Upper lobe of left lung (tissue), 6 donors: ENCODE data around the gene GLI1. TPM values are rescaled to one million over a fixed set of nuclear protein-coding genes. Genes with fewer than 3 reads are reported as not detected.
"Not testable (repeated sequence)": the region's sequence is repeated elsewhere in the genome, so short reads cannot be mapped to it uniquely, and the experiment has no call there.

Experiments used
- ATAC-seq, 2 donors: fragments of 200-7000 bp; cut with Tn5 transposase; one replicate each; pipeline ENCODE4 v1.9.1; 2022; ENCODE audit warnings: mild to moderate bottlenecking in 2 of 2, moderate library complexity in 2 of 2; ENCODE audit not compliant: low FRiP score in 2 of 2
- DNase-seq, 2 donors: peaks; one replicate each; pipeline ENCODE4 v3.0.0-alpha.2; 2019 to 2020
- H3K27ac ChIP-seq, 4 donors: fragments of 200-600 bp; sonication (generic); one replicate each; pipeline ENCODE4 v1.5.1; 2016 to 2019
- H3K27me3 ChIP-seq, 4 donors: fragments of 200-600 bp; sonication (generic); one replicate each; pipeline ENCODE4 v1.5.1; 2017 to 2019
- H3K36me3 ChIP-seq, 4 donors: fragments of 200-600 bp; sonication (generic); one replicate each; pipeline ENCODE4 v1.5.1; 2016 to 2019
- H3K4me1 ChIP-seq, 4 donors: fragments of 200-600 bp; sonication (generic); one replicate each; pipeline ENCODE4 v1.5.1; 2018 to 2019
- H3K4me3 ChIP-seq, 4 donors: fragments of 200-600 bp; sonication (generic); one replicate each; pipeline ENCODE4 v1.5.1; 2017 to 2019; ENCODE audit warnings: mild to moderate bottlenecking in 2 of 4, moderate library complexity in 1 of 4
- H3K9me3 ChIP-seq, 4 donors: fragments of 200-600 bp; sonication (generic); one replicate each; pipeline ENCODE4 v1.5.1; 2018 to 2019
- CTCF ChIP-seq, 6 experiments: fragments of 450-650 bp in 4 of 6; fragments of 200-600 bp in 2 of 6; sonication (generic) in 2 of 6; IDR thresholded peaks; one replicate each; pipeline ENCODE4 v1.5.1; 2016 to 2019; ENCODE audit warnings: antibody characterized with exemption in 6 of 6
- EP300 ChIP-seq, 4 donors: sonication (generic); formaldehyde crosslinking; IDR thresholded peaks; one replicate each; pipeline ENCODE4 v1.5.1; 2017; ENCODE audit warnings: antibody characterized with exemption in 4 of 4, control low read depth in 2 of 4
- POLR2A ChIP-seq, 4 donors: fragments of 450-650 bp; IDR thresholded peaks; one replicate each; pipeline ENCODE4 v1.5.1; 2016 to 2017; ENCODE audit warnings: antibody characterized with exemption in 4 of 4, mild to moderate bottlenecking in 2 of 4
- POLR2AphosphoS5 ChIP-seq, 2 donors: sonication (generic); formaldehyde crosslinking; IDR thresholded peaks; one replicate each; pipeline ENCODE4 v1.5.1; 2017; ENCODE audit warnings: antibody characterized with exemption in 2 of 2
- WGBS, 2 donors: methylation state at CpG; one replicate each; pipeline ENCODE4 v1.1.5; 2017 to 2018; 5-methylcytosine and 5-hydroxymethylcytosine counted together
- total RNA-seq, 6 donors: library from RNA; depleted of rRNA in 4 of 6; stranded (reverse); fragments of >200 nt in 4 of 6; gene quantifications; one replicate each; pipeline versions ENCODE4 v1.1.0 to v1.2.1, GENCODE V29; 2016 to 2021
- donor health status: DM: no; HTN: no; CAD: no; lungs with moderate emphysema.
- donor health status: DM: no; HTN: yes; CAD: no; lungs with severe emphysema.

GLI1 gene
- total RNA-seq, 6 donors from 2014 or later = 0.69 to 3.0 (median 1.5) TPM; not detected in 2

GRCh38 chr12:57434517-57435223, 24.9 kb upstream of the GLI1 start, which contains the start of gene INHBC:
INHBC (plus strand) TSS chr12:57434784; CDS start chr12:57434887, 103 bp downstream.
- no peaks in the 10 kb centered on the region for H3K36me3 ChIP-seq
- ATAC-seq = no peak
- H3K27ac ChIP-seq = no peak within 1 kb of the TSS
- no peak for TF ChIP-seq CTCF (IDR thresholded peaks at IDR 0.05)
- no peak for TF ChIP-seq POLR2AphosphoS5 (IDR thresholded peaks at IDR 0.05)
- TF ChIP-seq POLR2A (IDR thresholded peaks at IDR 0.05) = no peak
- no peak for TF ChIP-seq EP300 (IDR thresholded peaks at IDR 0.05)
- DNase-seq = no peak
- WGBS, 2 donors = 74 to 75% methylated on average over 6 to 8 of the region's 8 CpGs
- H3K4me1 ChIP-seq = peaks cover 0 to 7% (median 2%) of the 10 kb centered on the region in 4 donors
- no peak within 1 kb of the TSS for H3K4me3 ChIP-seq
- H3K9me3 ChIP-seq = no peaks in the 10 kb centered on the region
- no peaks in the 10 kb centered on the region for H3K27me3 ChIP-seq

GRCh38 chr12:57435293-57435692, 24.3 kb upstream of the GLI1 start:
- Histone ChIP-seq H3K4me1 (peaks cover 0 to 5% (median 0%) of the 10 kb centered on the region in 4 donors), H3K27me3 (no peaks in the 10 kb centered on the region), H3K4me3 (no peak overlapping the region), H3K36me3 (no peaks in the 10 kb centered on the region), H3K9me3 (no peaks in the 10 kb centered on the region), H3K27ac (no peak overlapping the region)
- ATAC-seq (no peak), DNase-seq (no peak)
- TF ChIP-seq POLR2A (IDR thresholded peaks at IDR 0.05) (no peak), POLR2AphosphoS5 (IDR thresholded peaks at IDR 0.05) (no peak), CTCF (IDR thresholded peaks at IDR 0.05) (no peak), EP300 (IDR thresholded peaks at IDR 0.05) (no peak)
- 42 to 63% methylated on average over 4 of the region's 4 CpGs for WGBS, 2 donors

- Histone ChIP-seq H3K36me3 (no peaks in the 10 kb centered on the region), H3K4me3 (no peak overlapping the region), H3K27ac (no peak overlapping the region), H3K4me1 (no peaks in the 10 kb centered on the region), H3K27me3 (no peaks in the 10 kb centered on the region), H3K9me3 (peaks cover 0 to 5% (median 0%) of the 10 kb centered on the region in 4 donors)
- no peak for DNase-seq
- no peak for ATAC-seq
- WGBS, 2 donors = 75 to 76% methylated on average over 1 of the region's 1 CpG
- no peak for TF ChIP-seq CTCF (IDR thresholded peaks at IDR 0.05)
- no peak for TF ChIP-seq POLR2AphosphoS5 (IDR thresholded peaks at IDR 0.05)
- no peak for TF ChIP-seq EP300 (IDR thresholded peaks at IDR 0.05)
- no peak for TF ChIP-seq POLR2A (IDR thresholded peaks at IDR 0.05)
Measured at GRCh38 chr12:57438400-57438799, 21.2 kb upstream of the GLI1 start.

- H3K4me3 ChIP-seq = no peak overlapping the region
- H3K27me3 ChIP-seq = no peaks in the 10 kb centered on the region
- no peak overlapping the region for H3K27ac ChIP-seq
- H3K9me3 ChIP-seq = peaks cover 0 to 5% (median 0%) of the 10 kb centered on the region in 4 donors
- H3K36me3 ChIP-seq = no peaks in the 10 kb centered on the region
- H3K4me1 ChIP-seq = no peaks in the 10 kb centered on the region
- TF ChIP-seq CTCF (IDR thresholded peaks at IDR 0.05) (no peak), POLR2A (IDR thresholded peaks at IDR 0.05) (no peak), EP300 (IDR thresholded peaks at IDR 0.05) (no peak), POLR2AphosphoS5 (IDR thresholded peaks at IDR 0.05) (no peak)
- WGBS, 2 donors = 84 to 85% methylated on average over 4 of the region's 4 CpGs
- ATAC-seq (no peak), DNase-seq (no peak)
Measured at GRCh38 chr12:57439762-57440266, 19.8 kb upstream of the GLI1 start.

- DNase-seq, ATAC-seq, H3K27ac ChIP-seq, H3K4me3 ChIP-seq, H3K4me1 ChIP-seq, H3K27me3 ChIP-seq, H3K36me3 ChIP-seq, H3K9me3 ChIP-seq: not testable (repeated sequence)
- WGBS, 2 donors = 75 to 82% methylated on average over 2 of the region's 2 CpGs
Measured at GRCh38 chr12:57441393-57441792, 18.2 kb upstream of the GLI1 start.
